SU-DHL-6 (cell line): ENCODE results near the gene STIM2.
A peak's percentile ranks its signal among the peaks of the same experiment; 100 is the strongest.

Experiments used
- H2AFZ ChIP-seq: fragments of 200-600 bp; sonication (generic); 2 replicates; pipeline ENCODE4 v1.6.1; 2014; ENCODE audit warnings: low read depth, mild to moderate bottlenecking, moderate library complexity, mixed read lengths, antibody characterized with exemption, low read length; ENCODE audit not compliant: severe bottlenecking
- H3F3A ChIP-seq: fragments of 200-600 bp; shearing (Covaris generic); 2 replicates; pipeline ENCODE4 v1.6.0; 2016; ENCODE audit warnings: antibody characterized with exemption, mild to moderate bottlenecking; ENCODE audit not compliant: insufficient read depth
- H3K27ac ChIP-seq: fragments of 200-600 bp; sonication (generic); 2 replicates; pipeline ENCODE4 v1.5.1; 2016; ENCODE audit warnings: low read depth, mild to moderate bottlenecking, low read length, moderate library complexity, mixed read lengths
- H3K27me3 ChIP-seq: fragments of 200-600 bp; sonication (generic), shearing (Covaris generic); 2 replicates; pipeline ENCODE4 v1.6.0; 2014; ENCODE audit warnings: mild to moderate bottlenecking, low read length
- H3K36me3 ChIP-seq: fragments of 200-600 bp; sonication (generic); 2 replicates; pipeline ENCODE4 v1.6.1; 2014; ENCODE audit warnings: mild to moderate bottlenecking, low read length, mixed read lengths
- H3K4me2 ChIP-seq: fragments of 300-600, 200-600 bp; shearing (Covaris generic), sonication (generic); 2 replicates; pipeline ENCODE4 v1.6.0; 2014; ENCODE audit warnings: low read length, low read depth, mild to moderate bottlenecking; ENCODE audit not compliant: poor library complexity, severe bottlenecking
- H3K4me3 ChIP-seq: fragments of 200-600 bp; sonication (generic); 2 replicates; pipeline ENCODE4 v1.5.1; 2014; ENCODE audit warnings: antibody characterized with exemption, low read length, mild to moderate bottlenecking, mixed read lengths; ENCODE audit not compliant: insufficient read depth, poor library complexity, severe bottlenecking
- H3K79me2 ChIP-seq: fragments of 200-600 bp; sonication (generic); 2 replicates; pipeline ENCODE4 v1.6.1; 2014; ENCODE audit warnings: mild to moderate bottlenecking, low read length, moderate library complexity; ENCODE audit not compliant: insufficient read depth
- H3K9ac ChIP-seq: fragments of 200-600 bp; sonication (generic); 2 replicates; pipeline ENCODE4 v1.7.0; 2014; ENCODE audit warnings: mild to moderate bottlenecking, low read length
- H3K9me2 ChIP-seq: fragments of 200-600 bp; sonication (generic); replicated peaks from 2 replicates; pipeline ENCODE4 v1.6.1; 2014; ENCODE audit warnings: low read length; ENCODE audit not compliant: insufficient read depth
- H3K9me3 ChIP-seq: fragments of 200-600 bp; sonication (generic); 2 replicates; pipeline ENCODE4 v1.6.1; 2014; ENCODE audit warnings: low read length, mixed read lengths; ENCODE audit not compliant: insufficient read depth
- H4K20me1 ChIP-seq: fragments of 200-600 bp; sonication (generic); 2 replicates; pipeline ENCODE4 v1.6.1; 2014; ENCODE audit warnings: low read depth, mild to moderate bottlenecking, antibody characterized with exemption, low read length, moderate library complexity, mixed read lengths
- EZH2phosphoT487 ChIP-seq: fragments of 200-600 bp; sonication (generic), shearing (Covaris generic); conservative IDR thresholded peaks from 2 replicates; pipeline ENCODE4 v1.6.1; 2018; ENCODE audit warnings: mild to moderate bottlenecking, antibody characterized with exemption, low read length, moderate library complexity, mixed read lengths
- TF ChIP-seq, protein P1 (sequence below): fragments of 200-600 bp; sonication (generic); IDR thresholded peaks from one replicate; pipeline ENCODE4 v1.5.1; 2017; ENCODE audit warnings: antibody characterized with exemption, mild to moderate bottlenecking, low read length, moderate library complexity; ENCODE audit not compliant: insufficient read depth, poor library complexity, severe bottlenecking

STIM2 gene

DNA sequence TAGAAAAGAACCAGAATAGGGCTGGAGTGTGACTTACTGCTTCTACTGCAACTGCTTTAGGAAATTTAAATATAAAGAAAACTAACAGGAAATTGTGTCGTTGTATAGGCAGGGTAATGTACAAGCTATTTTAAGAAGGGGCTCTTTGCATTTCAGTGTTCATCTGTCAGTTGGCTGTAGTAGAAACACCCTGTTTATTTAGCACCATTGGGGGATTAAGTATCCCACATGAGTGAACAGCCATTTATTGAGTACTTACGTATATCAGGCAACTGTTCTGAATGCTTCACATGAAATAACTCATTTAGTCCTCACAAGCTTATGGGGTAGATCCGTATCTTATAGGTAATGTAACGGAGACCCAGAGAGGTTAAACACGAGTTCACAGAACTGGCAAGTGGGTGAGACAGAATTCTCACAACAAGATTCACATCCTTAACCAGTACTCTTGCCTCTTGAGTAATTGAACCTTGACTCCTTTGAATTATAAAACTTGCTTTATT lies 23.9 kb downstream of the STIM2 start:
- no peaks in the 10 kb centered on the region for H3K9me3 ChIP-seq
- H3F3A ChIP-seq: peaks cover 43% of the 10 kb centered on the region
- peak overlapping the region; percentile 97 for H3K4me2 ChIP-seq
- H3K79me2 ChIP-seq: peaks cover 98% of the 10 kb centered on the region
- H3K9ac ChIP-seq: peak overlapping the region; percentile 43
- peaks cover 10% of the 10 kb centered on the region for H3K36me3 ChIP-seq
- peak overlapping the region; percentile 91 for H3K27ac ChIP-seq
- peaks cover 13% of the 10 kb centered on the region for H4K20me1 ChIP-seq
- peak overlapping the region; percentile 29 for H3K4me3 ChIP-seq
- H2AFZ ChIP-seq: no peak overlapping the region
- no peaks in the 10 kb centered on the region for H3K27me3 ChIP-seq
- TF ChIP-seq, protein P1, sequence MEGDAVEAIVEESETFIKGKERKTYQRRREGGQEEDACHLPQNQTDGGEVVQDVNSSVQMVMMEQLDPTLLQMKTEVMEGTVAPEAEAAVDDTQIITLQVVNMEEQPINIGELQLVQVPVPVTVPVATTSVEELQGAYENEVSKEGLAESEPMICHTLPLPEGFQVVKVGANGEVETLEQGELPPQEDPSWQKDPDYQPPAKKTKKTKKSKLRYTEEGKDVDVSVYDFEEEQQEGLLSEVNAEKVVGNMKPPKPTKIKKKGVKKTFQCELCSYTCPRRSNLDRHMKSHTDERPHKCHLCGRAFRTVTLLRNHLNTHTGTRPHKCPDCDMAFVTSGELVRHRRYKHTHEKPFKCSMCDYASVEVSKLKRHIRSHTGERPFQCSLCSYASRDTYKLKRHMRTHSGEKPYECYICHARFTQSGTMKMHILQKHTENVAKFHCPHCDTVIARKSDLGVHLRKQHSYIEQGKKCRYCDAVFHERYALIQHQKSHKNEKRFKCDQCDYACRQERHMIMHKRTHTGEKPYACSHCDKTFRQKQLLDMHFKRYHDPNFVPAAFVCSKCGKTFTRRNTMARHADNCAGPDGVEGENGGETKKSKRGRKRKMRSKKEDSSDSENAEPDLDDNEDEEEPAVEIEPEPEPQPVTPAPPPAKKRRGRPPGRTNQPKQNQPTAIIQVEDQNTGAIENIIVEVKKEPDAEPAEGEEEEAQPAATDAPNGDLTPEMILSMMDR: no peak
- TF ChIP-seq EZH2phosphoT487: no peak
- no peaks in the 10 kb centered on the region for H3K9me2 ChIP-seq

DNA sequence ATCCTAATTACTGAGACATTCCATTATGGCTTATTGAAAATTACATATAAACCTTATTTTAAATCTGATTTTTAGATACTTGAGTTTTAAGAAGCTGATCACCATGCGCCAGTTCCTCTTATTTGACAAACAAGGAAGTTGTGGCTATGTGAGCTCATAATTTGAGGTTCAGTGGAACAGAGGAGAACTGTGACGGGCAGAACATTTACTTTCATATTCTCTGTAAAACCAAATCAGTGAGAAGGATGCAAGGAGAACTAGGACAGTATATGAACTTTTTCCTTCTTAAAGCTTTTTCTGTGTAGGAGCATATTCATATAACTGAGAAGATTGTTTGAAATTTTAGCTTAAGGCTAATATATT lies 25.3 kb downstream of the STIM2 start:
- H3K27ac ChIP-seq: peak overlapping the region; percentile 91
- H3K4me3 ChIP-seq: peak overlapping the region; percentile 15
- H3K9me3 ChIP-seq: no peaks in the 10 kb centered on the region
- H2AFZ ChIP-seq: no peak overlapping the region
- peaks cover 98% of the 10 kb centered on the region for H3K79me2 ChIP-seq
- peak overlapping the region; percentile 31 for H3K9ac ChIP-seq
- TF ChIP-seq EZH2phosphoT487: no peak
- TF ChIP-seq, protein P1: no peak
- peak overlapping the region; percentile 97 for H3K4me2 ChIP-seq
- peaks cover 36% of the 10 kb centered on the region for H3F3A ChIP-seq
- H3K9me2 ChIP-seq: no peaks in the 10 kb centered on the region
- no peaks in the 10 kb centered on the region for H3K27me3 ChIP-seq
- H4K20me1 ChIP-seq: peaks cover 13% of the 10 kb centered on the region
- no peaks in the 10 kb centered on the region for H3K36me3 ChIP-seq

DNA sequence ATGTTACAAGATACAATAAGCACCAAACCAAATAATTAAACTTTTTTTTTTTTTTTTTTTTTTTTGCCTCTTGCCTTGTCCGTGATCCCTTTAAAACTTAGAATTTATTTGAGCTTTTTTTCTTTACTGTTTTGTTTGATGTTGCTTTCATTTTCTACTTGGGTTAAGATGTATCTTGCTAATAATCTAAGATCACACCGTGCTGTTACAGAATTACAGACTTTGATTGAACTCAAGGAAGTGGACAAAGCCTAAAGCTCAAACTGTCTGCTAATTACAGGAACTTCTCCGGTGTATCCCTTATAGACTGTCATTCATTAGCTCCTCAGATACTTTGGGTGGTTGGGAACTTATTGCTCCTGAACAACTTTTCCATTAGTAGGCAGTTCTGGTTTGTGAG lies 26.5 kb downstream of the STIM2 start:
- H3K4me2 ChIP-seq: peak overlapping the region; percentile 97

More for the DNA sequence above, 26.5 kb downstream of the STIM2 start:
- peaks cover 98% of the 10 kb centered on the region for H3K79me2 ChIP-seq
- no peak overlapping the region for H3K9ac ChIP-seq
- no peaks in the 10 kb centered on the region for H3K36me3 ChIP-seq
- H4K20me1 ChIP-seq: peaks cover 13% of the 10 kb centered on the region
- H3F3A ChIP-seq: peaks cover 26% of the 10 kb centered on the region
- H3K9me2 ChIP-seq: no peaks in the 10 kb centered on the region
- no peaks in the 10 kb centered on the region for H3K27me3 ChIP-seq
- no peaks in the 10 kb centered on the region for H3K9me3 ChIP-seq
- no peak overlapping the region for H3K4me3 ChIP-seq
- peak overlapping the region; percentile 91; the same call in 1 of the 2 replicates for H3K27ac ChIP-seq
- TF ChIP-seq, protein P1: no peak
- TF ChIP-seq EZH2phosphoT487: no peak
- no peak overlapping the region for H2AFZ ChIP-seq
